Measurements from ENCODE around the gene ITPRID2. TPM values are rescaled to one million over a fixed set of nuclear protein-coding genes. Genes with fewer than 3 reads are reported as not detected.

ITPRID2 gene
- total RNA-seq, 1 experiment from 2014 or later: 1,605 TPM

GRCh38 chr2:181944914-181945291 is 53.4 kb downstream of the ITPRID2 start:
- RAD21 ChIA-PET (ENCODE audit: low non-redundant PET in 1 of 2, low total read pairs in 2 of 2, uncharacterized antibody in 2 of 2, unreplicated experiment in 2 of 2): no interaction called here
- Histone ChIP-seq H3K9me2 (ENCODE audit: insufficient read depth) (no peaks in the 10 kb centered on the region), H3K4me1 (ENCODE audit: control insufficient read depth in 1 of 2, insufficient read depth in 2 of 2, low read length in 2 of 2) (peaks cover 53 to 66% of the 10 kb centered on the region in 2 experiments), H3K79me2 (ENCODE audit: insufficient read depth, low read length) (no peaks in the 10 kb centered on the region), H4K20me1 (ENCODE audit: insufficient read depth) (no peaks in the 10 kb centered on the region), H3K4me2 (ENCODE audit: low read length) (no peak overlapping the region), H3K27ac (ENCODE audit: low read depth, low read length) (no peak overlapping the region), H2AFZ (ENCODE audit: low read depth, low read length, poor library complexity, severe bottlenecking) (no peak overlapping the region), H3K36me3 (ENCODE audit: control insufficient read depth in 1 of 2, insufficient read depth in 2 of 2, low read length in 2 of 2) (no peaks in the 10 kb centered on the region), H3K9me3 (ENCODE audit: control insufficient read depth in 1 of 2, insufficient read depth in 1 of 2, low read depth in 1 of 2, low read length in 2 of 2) (no peaks in the 10 kb centered on the region), H3K9ac (ENCODE audit: low read length) (no peak overlapping the region), H3K4me3 (replicated peaks in 1 of 2; ENCODE audit: low read depth in 1 of 2, low read length in 2 of 2) (no peak overlapping the region), H3K27me3 (ENCODE audit: insufficient read depth, low read length) (no peaks in the 10 kb centered on the region)
- ATAC-seq (no peak), DNase-seq (ENCODE audit: low read depth, low spot score) (no peak)
- intact Hi-C loops (cut with micrococcal nuclease): no loop called here
- BruUV-seq (replicated peaks): no TSS peak
- CTCF ChIA-PET: no interaction called here
- TF ChIP-seq SIN3A (IDR thresholded peaks at IDR 0.05; ENCODE audit: low read depth) (no peak), POLR2AphosphoS5 (IDR thresholded peaks at IDR 0.05; ENCODE audit: low read depth, low read length) (no peak), ZNF274 (IDR thresholded peaks at IDR 0.05; ENCODE audit: low read depth, low read length) (no peak)
- POLR2A ChIA-PET: no interaction called here

GRCh38 chr2:181946444-181947127 is 55.1 kb downstream of the ITPRID2 start:
- ATAC-seq (peak; percentile 21), DNase-seq (ENCODE audit: low read depth, low spot score) (no peak)
- TSS peak; percentile 74 for BruUV-seq (replicated peaks)
- Histone ChIP-seq H3K27ac (ENCODE audit: low read depth, low read length) (peak overlapping the region; percentile 87), H4K20me1 (ENCODE audit: insufficient read depth) (no peaks in the 10 kb centered on the region), H3K9me3 (ENCODE audit: control insufficient read depth in 1 of 2, insufficient read depth in 1 of 2, low read depth in 1 of 2, low read length in 2 of 2) (no peaks in the 10 kb centered on the region), H3K79me2 (ENCODE audit: insufficient read depth, low read length) (no peaks in the 10 kb centered on the region), H2AFZ (ENCODE audit: low read depth, low read length, poor library complexity, severe bottlenecking) (no peak overlapping the region), H3K36me3 (ENCODE audit: control insufficient read depth in 1 of 2, insufficient read depth in 2 of 2, low read length in 2 of 2) (no peaks in the 10 kb centered on the region), H3K4me1 (ENCODE audit: control insufficient read depth in 1 of 2, insufficient read depth in 2 of 2, low read length in 2 of 2) (peaks cover 63 to 83% of the 10 kb centered on the region in 2 experiments), H3K9me2 (ENCODE audit: insufficient read depth) (no peaks in the 10 kb centered on the region), H3K4me2 (ENCODE audit: low read length) (peak overlapping the region; percentile 72), H3K4me3 (replicated peaks in 1 of 2; ENCODE audit: low read depth in 1 of 2, low read length in 2 of 2) (peak overlapping the region in 1 of 2 experiments; percentile 28; a peak in 2 of 4 replicates), H3K27me3 (ENCODE audit: insufficient read depth, low read length) (no peaks in the 10 kb centered on the region), H3K9ac (ENCODE audit: low read length) (peak overlapping the region; percentile 49)
- intact Hi-C loops (cut with micrococcal nuclease): no loop called here
- ChIA-PET POLR2A (no interaction called here), RAD21 (ENCODE audit: low non-redundant PET in 1 of 2, low total read pairs in 2 of 2, uncharacterized antibody in 2 of 2, unreplicated experiment in 2 of 2) (no interaction called here), CTCF (no interaction called here)
- TF ChIP-seq SIN3A (IDR thresholded peaks at IDR 0.05; ENCODE audit: low read depth) (peak; percentile 46; the same call in 1 of the 2 replicates), POLR2AphosphoS5 (IDR thresholded peaks at IDR 0.05; ENCODE audit: low read depth, low read length) (no peak), POLR2A (IDR thresholded peaks at IDR 0.05; ENCODE audit: borderline replicate concordance, extremely low read depth, insufficient read depth, insufficient read length) (no peak), FOSL1 (IDR thresholded peaks at IDR 0.05; ENCODE audit: low read depth) (no peak), CTCF (IDR thresholded peaks at IDR 0.05 in 2 of 3, conservative IDR thresholded peaks at IDR 0.05 in 1 of 3; ENCODE audit: borderline replicate concordance in 1 of 3, insufficient read depth in 1 of 3, low read depth in 2 of 3, low read length in 2 of 3) (no peak), ZFX (IDR thresholded peaks at IDR 0.05) (no peak), EZH2 (IDR thresholded peaks at IDR 0.05) (no peak), JUND (IDR thresholded peaks at IDR 0.05) (peak; percentile 35; the same call in 1 of the 2 replicates), SRF (IDR thresholded peaks at IDR 0.05; ENCODE audit: low read depth) (peak; percentile 68), TCF7L2 (IDR thresholded peaks at IDR 0.05; ENCODE audit: borderline replicate concordance, extremely low read depth, insufficient read depth, insufficient read length) (no peak), CEBPB (IDR thresholded peaks at IDR 0.05; ENCODE audit: low read depth) (peak; percentile 50; the same call in 1 of the 2 replicates), YY1 (IDR thresholded peaks at IDR 0.05; ENCODE audit: extremely low read depth, insufficient replicate concordance, low read depth, low read length) (no peak)
- TF ChIP-seq, protein P1, sequence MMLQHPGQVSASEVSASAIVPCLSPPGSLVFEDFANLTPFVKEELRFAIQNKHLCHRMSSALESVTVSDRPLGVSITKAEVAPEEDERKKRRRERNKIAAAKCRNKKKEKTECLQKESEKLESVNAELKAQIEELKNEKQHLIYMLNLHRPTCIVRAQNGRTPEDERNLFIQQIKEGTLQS (IDR thresholded peaks at IDR 0.05): no peak
- TF ChIP-seq, protein P2, sequence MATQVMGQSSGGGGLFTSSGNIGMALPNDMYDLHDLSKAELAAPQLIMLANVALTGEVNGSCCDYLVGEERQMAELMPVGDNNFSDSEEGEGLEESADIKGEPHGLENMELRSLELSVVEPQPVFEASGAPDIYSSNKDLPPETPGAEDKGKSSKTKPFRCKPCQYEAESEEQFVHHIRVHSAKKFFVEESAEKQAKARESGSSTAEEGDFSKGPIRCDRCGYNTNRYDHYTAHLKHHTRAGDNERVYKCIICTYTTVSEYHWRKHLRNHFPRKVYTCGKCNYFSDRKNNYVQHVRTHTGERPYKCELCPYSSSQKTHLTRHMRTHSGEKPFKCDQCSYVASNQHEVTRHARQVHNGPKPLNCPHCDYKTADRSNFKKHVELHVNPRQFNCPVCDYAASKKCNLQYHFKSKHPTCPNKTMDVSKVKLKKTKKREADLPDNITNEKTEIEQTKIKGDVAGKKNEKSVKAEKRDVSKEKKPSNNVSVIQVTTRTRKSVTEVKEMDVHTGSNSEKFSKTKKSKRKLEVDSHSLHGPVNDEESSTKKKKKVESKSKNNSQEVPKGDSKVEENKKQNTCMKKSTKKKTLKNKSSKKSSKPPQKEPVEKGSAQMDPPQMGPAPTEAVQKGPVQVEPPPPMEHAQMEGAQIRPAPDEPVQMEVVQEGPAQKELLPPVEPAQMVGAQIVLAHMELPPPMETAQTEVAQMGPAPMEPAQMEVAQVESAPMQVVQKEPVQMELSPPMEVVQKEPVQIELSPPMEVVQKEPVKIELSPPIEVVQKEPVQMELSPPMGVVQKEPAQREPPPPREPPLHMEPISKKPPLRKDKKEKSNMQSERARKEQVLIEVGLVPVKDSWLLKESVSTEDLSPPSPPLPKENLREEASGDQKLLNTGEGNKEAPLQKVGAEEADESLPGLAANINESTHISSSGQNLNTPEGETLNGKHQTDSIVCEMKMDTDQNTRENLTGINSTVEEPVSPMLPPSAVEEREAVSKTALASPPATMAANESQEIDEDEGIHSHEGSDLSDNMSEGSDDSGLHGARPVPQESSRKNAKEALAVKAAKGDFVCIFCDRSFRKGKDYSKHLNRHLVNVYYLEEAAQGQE (IDR thresholded peaks at IDR 0.05; ENCODE audit: low read depth): no peak
